IgD-negative memory B cell (primary cell): ENCODE measurements around the gene NEUROG1. TPM values are rescaled to one million over a fixed set of nuclear protein-coding genes. Genes with fewer than 3 reads are reported as not detected.
"Not testable (repeated sequence)": the region's sequence is repeated elsewhere in the genome, so short reads cannot be mapped to it uniquely, and the experiment has no call there.

Experiments used
- H3K27ac Mint-ChIP-seq, 3 donors: one replicate each; pipeline ENCODE4 v1.8.0; 2020 to 2022; ENCODE audit warnings: mild to moderate bottlenecking in 3 of 3, mixed read lengths in 3 of 3, moderate library complexity in 1 of 3
- H3K27me3 Mint-ChIP-seq: one replicate; pipeline ENCODE4 v1.8.0; 2021; ENCODE audit warnings: mixed read lengths
- H3K36me3 Mint-ChIP-seq: one replicate; pipeline ENCODE4 v1.8.0; 2020; ENCODE audit warnings: mild to moderate bottlenecking, mixed read lengths
- H3K4me1 Mint-ChIP-seq, 3 donors: one replicate each; pipeline ENCODE4 v1.8.0; 2020 to 2022; ENCODE audit warnings: mixed read lengths in 3 of 3, mild to moderate bottlenecking in 1 of 3
- H3K4me3 Mint-ChIP-seq, 4 donors: one replicate each; pipeline ENCODE4 v1.8.0; 2020 to 2022; ENCODE audit warnings: mild to moderate bottlenecking in 4 of 4, mixed read lengths in 4 of 4, moderate library complexity in 3 of 4
- H3K9me3 Mint-ChIP-seq, 3 donors: one replicate each; pipeline ENCODE4 v1.8.0; 2020 to 2021; ENCODE audit warnings: mixed read lengths in 3 of 3, mild to moderate bottlenecking in 1 of 3
- polyA plus RNA-seq: library from polyadenylated mRNA; unstranded; fragments of 300-500 nt; fragmentation: Illumina TruSeq; gene quantifications from one replicate; pipeline ENCODE4 v1.2.3, GENCODE V29; 2021

The NEUROG1 gene
- polyA plus RNA-seq, 1 donor from 2014 or later = not detected

- peaks cover 14% of the 10 kb centered on the region for H3K27me3 Mint-ChIP-seq
- no peak overlapping the region for H3K4me3 Mint-ChIP-seq
- peaks cover 0 to 1% (median 0%) of the 10 kb centered on the region in 3 donors for H3K4me1 Mint-ChIP-seq
- no peak overlapping the region for H3K27ac Mint-ChIP-seq
- H3K9me3 Mint-ChIP-seq = no peaks in the 10 kb centered on the region
- no peaks in the 10 kb centered on the region for H3K36me3 Mint-ChIP-seq
Observed at GRCh38 chr5:135502836-135503520, 32.8 kb downstream of the NEUROG1 start.

GRCh38 chr5:135501965-135502364 is 33.8 kb downstream of the NEUROG1 start:
- Mint-ChIP-seq H3K36me3 (no peaks in the 10 kb centered on the region), H3K27me3 (peaks cover 12% of the 10 kb centered on the region), H3K4me1 (no peaks in the 10 kb centered on the region), H3K27ac (no peak overlapping the region), H3K9me3 (no peaks in the 10 kb centered on the region), H3K4me3 (no peak overlapping the region)

DNA sequence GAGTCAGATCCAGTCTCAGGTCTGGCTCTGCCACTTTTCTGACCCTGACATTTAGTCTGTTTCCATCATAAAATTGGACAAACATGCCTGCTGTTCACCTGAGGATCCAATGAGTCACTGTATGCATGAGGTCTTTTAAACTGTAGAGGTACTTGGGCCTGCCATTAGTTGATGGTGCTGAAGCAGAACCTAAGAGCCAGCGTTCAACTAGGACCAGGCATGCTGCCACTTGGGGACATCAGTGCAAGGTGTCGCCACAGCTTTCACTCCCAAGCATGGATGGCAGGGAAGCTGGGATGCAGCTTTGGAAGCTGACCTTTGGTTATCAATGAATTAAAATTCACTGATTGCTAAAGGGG is 37.1 kb downstream of the NEUROG1 start:
- Mint-ChIP-seq H3K9me3 (no peaks in the 10 kb centered on the region), H3K4me3 (no peak overlapping the region), H3K27me3 (peaks cover 12% of the 10 kb centered on the region), H3K27ac (no peak overlapping the region), H3K36me3 (no peaks in the 10 kb centered on the region), H3K4me1 (no peaks in the 10 kb centered on the region)

GRCh38 chr5:135497971-135498636 is 37.7 kb downstream of the NEUROG1 start:
- H3K27ac Mint-ChIP-seq = no peak overlapping the region
- H3K36me3 Mint-ChIP-seq = no peaks in the 10 kb centered on the region
- peaks cover 10% of the 10 kb centered on the region for H3K27me3 Mint-ChIP-seq
- no peaks in the 10 kb centered on the region for H3K9me3 Mint-ChIP-seq
- no peaks in the 10 kb centered on the region for H3K4me1 Mint-ChIP-seq
- no peak overlapping the region for H3K4me3 Mint-ChIP-seq

DNA sequence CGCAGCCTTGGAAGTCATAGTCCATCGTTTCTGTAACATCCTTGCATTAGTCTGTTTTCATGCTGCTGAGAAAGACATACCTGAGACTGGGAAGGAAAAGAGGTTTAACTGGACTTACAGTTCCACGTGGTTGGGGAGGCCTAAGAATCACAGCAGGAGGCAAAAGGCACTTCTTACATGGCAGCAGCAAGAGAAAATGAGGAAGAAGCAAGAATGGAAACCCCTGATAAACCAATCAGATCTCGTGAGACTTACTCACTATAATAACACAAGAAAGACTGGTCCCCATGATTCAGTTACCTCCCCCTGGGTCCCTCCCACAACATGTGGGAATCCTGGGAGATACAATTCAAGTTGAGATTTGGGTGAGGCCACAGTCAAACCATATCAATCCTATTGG is 40.2 kb downstream of the NEUROG1 start:
- H3K27ac Mint-ChIP-seq, H3K9me3 Mint-ChIP-seq, H3K4me1 Mint-ChIP-seq, H3K36me3 Mint-ChIP-seq: not testable (repeated sequence)
- peak overlapping the region in 1 of 4 donors; percentile 64 for H3K4me3 Mint-ChIP-seq
- H3K27me3 Mint-ChIP-seq = peaks cover 20% of the 10 kb centered on the region

- Mint-ChIP-seq H3K27ac (no peak overlapping the region), H3K4me3 (no peak overlapping the region), H3K9me3 (no peaks in the 10 kb centered on the region), H3K4me1 (peaks cover 0 to 5% (median 3%) of the 10 kb centered on the region in 3 donors), H3K27me3 (peaks cover 30% of the 10 kb centered on the region), H3K36me3 (no peaks in the 10 kb centered on the region)
Observed at GRCh38 chr5:135494196-135494595, 41.6 kb downstream of the NEUROG1 start.

DNA sequence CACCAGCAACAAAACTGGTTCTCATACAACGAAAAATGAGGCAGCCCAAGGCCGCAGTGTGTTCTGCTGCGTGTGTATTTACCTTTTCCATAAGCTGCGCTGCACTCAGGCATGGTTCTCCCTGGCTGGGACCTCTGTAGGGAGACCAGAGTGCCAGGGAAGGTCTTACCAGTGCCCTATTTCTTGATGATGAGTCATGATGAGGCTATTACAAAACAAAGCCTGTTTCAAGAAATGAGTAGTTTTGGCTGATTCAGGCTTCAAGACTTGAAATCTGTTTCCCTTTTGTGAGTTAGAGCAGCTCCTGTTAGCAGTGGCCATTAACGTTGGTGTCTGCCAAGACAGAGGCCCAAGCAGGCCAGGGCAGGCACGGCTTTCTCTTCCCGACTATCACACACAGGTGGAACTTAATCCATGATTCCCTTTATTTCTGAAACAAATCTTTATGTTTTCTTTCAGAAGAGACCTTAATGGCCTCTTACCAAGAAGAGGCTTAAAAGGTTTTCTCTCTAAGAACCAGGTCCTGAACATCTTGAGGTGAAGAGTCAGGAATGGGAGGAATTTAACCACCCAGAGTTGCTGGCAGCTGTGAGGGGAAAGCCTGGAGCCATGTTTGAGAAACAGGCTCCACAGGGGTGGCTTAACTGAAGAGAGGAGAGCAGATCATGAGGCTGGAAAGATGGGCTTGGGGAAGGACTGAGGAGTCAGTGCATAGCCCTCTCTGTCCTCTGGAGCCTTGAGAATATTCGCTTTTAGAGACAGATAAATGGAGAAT is 42.2 kb downstream of the NEUROG1 start:
- Mint-ChIP-seq H3K27ac (peak overlapping the region in 1 of 3 donors; percentile 53), H3K36me3 (no peaks in the 10 kb centered on the region), H3K4me3 (no peak overlapping the region), H3K4me1 (peaks cover 0 to 5% (median 3%) of the 10 kb centered on the region in 3 donors), H3K9me3 (no peaks in the 10 kb centered on the region), H3K27me3 (peaks cover 34% of the 10 kb centered on the region)

GRCh38 chr5:135492319-135492626 is 43.5 kb downstream of the NEUROG1 start:
- Mint-ChIP-seq H3K36me3 (no peaks in the 10 kb centered on the region), H3K27ac (no peak overlapping the region), H3K27me3 (peaks cover 48% of the 10 kb centered on the region), H3K4me1 (peaks cover 0 to 10% (median 4%) of the 10 kb centered on the region in 3 donors), H3K4me3 (no peak overlapping the region), H3K9me3 (peaks cover 0 to 2% (median 0%) of the 10 kb centered on the region in 3 donors)

GRCh38 chr5:135491552-135492318 is 44.0 kb downstream of the NEUROG1 start:
- Mint-ChIP-seq H3K4me1 (peaks cover 0 to 10% (median 4%) of the 10 kb centered on the region in 3 donors), H3K9me3 (peaks cover 0 to 2% (median 0%) of the 10 kb centered on the region in 3 donors), H3K27me3 (peaks cover 53% of the 10 kb centered on the region), H3K36me3 (no peaks in the 10 kb centered on the region), H3K27ac (no peak overlapping the region), H3K4me3 (no peak overlapping the region)

- Mint-ChIP-seq H3K27me3 (peaks cover 58% of the 10 kb centered on the region), H3K9me3 (peaks cover 0 to 2% (median 0%) of the 10 kb centered on the region in 3 donors), H3K4me1 (peaks cover 0 to 10% (median 4%) of the 10 kb centered on the region in 3 donors), H3K4me3 (no peak overlapping the region), H3K27ac (no peak overlapping the region), H3K36me3 (no peaks in the 10 kb centered on the region)
Observed at GRCh38 chr5:135491038-135491551, 44.7 kb downstream of the NEUROG1 start.

DNA sequence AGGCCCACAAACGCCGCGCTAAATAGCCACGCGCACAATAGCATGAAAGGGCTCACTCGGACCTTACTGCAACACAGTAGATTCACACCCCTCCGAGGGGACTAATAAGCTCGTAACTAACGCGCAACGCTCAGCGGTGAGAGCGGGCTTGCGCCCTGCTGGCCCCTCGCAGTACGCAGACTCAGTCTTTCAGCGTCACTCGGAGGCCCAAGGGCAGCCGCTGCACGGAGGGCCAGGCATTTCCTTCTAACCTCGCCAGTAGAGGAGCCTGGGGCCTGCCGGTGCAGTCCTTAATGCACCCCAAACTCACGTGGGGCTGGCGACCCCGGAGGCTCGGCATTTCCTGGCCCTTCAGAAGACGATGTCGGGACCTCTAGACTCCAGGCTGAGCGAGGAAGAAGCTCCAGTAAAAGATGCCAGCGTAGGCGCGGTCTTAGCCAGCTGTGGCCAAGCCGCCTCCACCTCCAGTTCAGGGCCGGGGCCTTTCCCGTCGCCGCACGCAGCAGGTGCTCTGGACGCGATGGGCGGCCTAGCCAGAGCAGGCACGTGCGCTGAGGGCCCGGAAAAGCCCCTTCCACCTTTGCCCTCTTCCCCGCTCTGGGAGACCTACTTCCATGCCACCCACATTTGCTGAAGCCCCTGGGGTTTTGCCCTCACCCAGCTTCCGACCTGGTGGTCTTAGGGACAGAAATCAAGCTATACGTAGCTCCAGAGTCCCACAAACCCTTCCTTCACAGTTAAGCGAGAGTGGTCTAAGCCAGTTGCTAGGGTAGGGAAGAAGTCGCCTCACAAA is 45.3 kb downstream of the NEUROG1 start:
- Mint-ChIP-seq H3K9me3 (peaks cover 0 to 2% (median 0%) of the 10 kb centered on the region in 3 donors), H3K4me3 (no peak overlapping the region), H3K27me3 (peaks cover 55% of the 10 kb centered on the region), H3K27ac (no peak overlapping the region), H3K4me1 (peaks cover 0 to 10% (median 4%) of the 10 kb centered on the region in 3 donors), H3K36me3 (no peaks in the 10 kb centered on the region)

DNA sequence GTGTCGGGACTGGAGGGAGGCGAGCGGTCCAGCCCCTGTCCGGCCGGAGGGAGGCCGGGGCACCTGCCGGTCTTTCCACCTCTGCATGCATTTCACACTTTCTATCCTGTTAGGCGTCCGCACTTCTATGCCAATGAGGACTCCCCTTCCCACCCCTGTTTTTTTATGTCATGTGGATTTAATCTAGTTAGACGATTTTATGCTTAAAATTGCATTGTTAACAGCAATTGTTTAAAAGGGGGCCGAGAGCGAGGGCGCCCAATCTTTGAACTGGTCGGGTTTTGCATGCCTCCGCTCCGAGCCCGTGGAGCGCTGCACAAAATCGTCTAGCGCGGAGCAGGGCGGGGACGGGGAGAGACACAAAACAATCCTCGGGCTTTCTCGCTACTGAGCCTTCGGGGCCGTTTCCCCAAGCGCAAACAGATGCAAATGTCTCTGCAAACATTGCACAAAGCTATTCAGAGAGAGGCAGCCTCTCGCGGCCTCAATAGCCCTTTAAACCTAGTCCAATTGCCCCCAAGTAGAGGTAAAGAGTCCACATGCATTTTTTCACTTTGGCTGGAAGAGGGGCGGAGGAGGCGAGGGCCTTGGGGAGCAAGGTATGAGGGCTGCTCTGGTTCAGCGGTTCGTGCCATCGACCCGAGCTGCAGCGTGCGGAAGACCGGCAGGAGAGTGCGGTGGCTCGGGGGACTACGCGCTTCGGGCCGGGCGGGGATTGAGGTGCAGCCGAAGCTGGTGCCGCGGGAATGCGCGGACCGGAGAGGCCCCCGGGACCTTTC is 46.1 kb downstream of the NEUROG1 start:
- Mint-ChIP-seq H3K4me3 (peak overlapping the region in 1 of 4 donors; percentile 70), H3K27me3 (peaks cover 57% of the 10 kb centered on the region), H3K9me3 (peaks cover 0 to 2% (median 0%) of the 10 kb centered on the region in 3 donors), H3K4me1 (peaks cover 0 to 10% (median 4%) of the 10 kb centered on the region in 3 donors), H3K36me3 (no peaks in the 10 kb centered on the region), H3K27ac (peak overlapping the region in 1 of 3 donors; percentile 67)

DNA sequence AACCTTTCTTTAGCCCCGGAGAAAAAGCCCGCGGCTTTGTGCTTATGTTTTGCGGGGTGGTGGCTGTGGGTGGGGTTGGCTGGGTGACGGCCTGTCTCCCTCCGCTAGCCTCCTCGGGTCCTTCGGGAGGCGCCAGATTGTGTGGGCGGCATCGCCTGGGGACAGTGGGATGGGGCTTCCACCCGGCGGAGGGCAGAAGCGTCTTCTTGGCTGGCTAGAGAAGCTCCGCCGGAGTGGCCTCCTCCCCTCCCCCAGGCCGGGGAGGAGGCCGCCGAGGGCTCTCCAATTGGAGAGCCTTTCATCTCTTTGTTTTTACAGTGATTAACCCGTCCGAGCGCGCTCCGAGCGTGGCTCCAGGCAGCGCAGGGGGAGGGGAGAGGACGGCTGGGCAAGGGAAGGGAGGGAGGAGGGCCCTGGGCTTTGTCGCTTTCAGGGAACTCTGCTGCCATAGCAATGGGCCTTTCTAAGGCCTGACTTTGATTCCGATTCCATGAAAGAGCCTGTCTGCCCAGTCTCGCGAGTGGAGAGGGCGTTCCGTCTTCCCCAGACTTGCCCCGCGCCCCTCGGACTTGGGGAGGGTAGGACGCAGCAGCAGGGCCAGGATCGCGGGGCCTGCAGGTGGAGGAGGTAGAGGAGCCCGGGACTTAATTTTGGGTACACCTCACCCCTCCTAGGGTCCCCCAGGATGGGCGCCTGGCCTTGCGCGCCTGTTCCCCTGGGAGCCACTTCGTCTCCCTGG is 46.9 kb downstream of the NEUROG1 start:
- H3K4me1 Mint-ChIP-seq = peaks cover 0 to 10% (median 4%) of the 10 kb centered on the region in 3 donors
- H3K27ac Mint-ChIP-seq = no peak overlapping the region
- no peak overlapping the region for H3K4me3 Mint-ChIP-seq
- H3K36me3 Mint-ChIP-seq = no peaks in the 10 kb centered on the region
- peaks cover 56% of the 10 kb centered on the region for H3K27me3 Mint-ChIP-seq
- H3K9me3 Mint-ChIP-seq = peaks cover 0 to 2% (median 0%) of the 10 kb centered on the region in 3 donors
